Suppressor macrophage treated with lipopolysaccharide for 1 hour (primary cell): ENCODE data around the gene FMNL2.
A peak's percentile ranks its signal among the peaks of the same experiment; 100 is the strongest.
"Not testable (repeated sequence)": the region's sequence is repeated elsewhere in the genome, so short reads cannot be mapped to it uniquely, and the experiment has no call there.

ENCODE experiments used
- DNase-seq, 3 donors: peaks; one replicate each; pipeline ENCODE4 v3.0.0-alpha.2; 2020 to 2022

Gene FMNL2

GRCh38 chr2:152473151-152473857 lies 138.3 kb downstream of the FMNL2 start:
- DNase-seq = no peak

- not testable (repeated sequence) for DNase-seq
These were observed 139.5 kb downstream of the FMNL2 start for GRCh38 chr2:152474523-152474922.

- DNase-seq = no peak
These were observed 141.0 kb downstream of the FMNL2 start for GRCh38 chr2:152475982-152476381.

- peak in 1 of 3 donors; percentile 34 for DNase-seq
These were observed 142.5 kb downstream of the FMNL2 start for GRCh38 chr2:152477347-152478092.

GRCh38 chr2:152479282-152479681 lies 144.3 kb downstream of the FMNL2 start:
- DNase-seq = no peak

- DNase-seq = no peak
These were observed 145.9 kb downstream of the FMNL2 start for GRCh38 chr2:152480821-152481399.

GRCh38 chr2:152481881-152482583 lies 147.1 kb downstream of the FMNL2 start:
- no peak for DNase-seq

- no peak for DNase-seq
These were observed 148.5 kb downstream of the FMNL2 start for GRCh38 chr2:152483276-152484063.

GRCh38 chr2:152485954-152486736 lies 151.2 kb downstream of the FMNL2 start:
- peak; percentile 72 to 87 (median 84) for DNase-seq

GRCh38 chr2:152486737-152487400 lies 151.9 kb downstream of the FMNL2 start:
- DNase-seq = peak; percentile 36 to 77 (median 68)

- DNase-seq = peak in 1 of 3 donors; percentile 47
These were observed 153.1 kb downstream of the FMNL2 start for GRCh38 chr2:152488075-152488474.

- no peak for DNase-seq
These were observed 154.4 kb downstream of the FMNL2 start for GRCh38 chr2:152489364-152489763.

- no peak for DNase-seq
These were observed 155.9 kb downstream of the FMNL2 start for GRCh38 chr2:152490686-152491455.

- DNase-seq = peak in 2 of 3 donors; percentile 40 to 42
These were observed 157.2 kb downstream of the FMNL2 start for GRCh38 chr2:152492131-152492530.

- DNase-seq = no peak
These were observed 157.9 kb downstream of the FMNL2 start for GRCh38 chr2:152492911-152493310.

GRCh38 chr2:152493417-152493816 lies 158.4 kb downstream of the FMNL2 start:
- DNase-seq = no peak

GRCh38 chr2:152493945-152494528 lies 159.1 kb downstream of the FMNL2 start:
- no peak for DNase-seq

GRCh38 chr2:152496371-152496770 lies 161.4 kb downstream of the FMNL2 start:
- no peak for DNase-seq

GRCh38 chr2:152497481-152498052 lies 162.6 kb downstream of the FMNL2 start:
- peak; percentile 68 to 76 (median 73) for DNase-seq
